IMR-90 (cell line): ENCODE data around the gene B3GALT6. TPM values are rescaled to one million over a fixed set of nuclear protein-coding genes. Genes with fewer than 3 reads are reported as not detected.

Source experiments
- ATAC-seq: fragments of 200-7000 bp; cut with Tn5 transposase; 2 replicates; pipeline ENCODE4 v1.9.1; 2020; ENCODE audit warnings: low read depth, mild to moderate bottlenecking, moderate library complexity
- BruUV-seq: library from RNA; stranded (reverse); fragments of 400-500 nt; replicated peaks from 2 replicates; lab custom pipeline; 2021; lab: Mats Ljungman, UMichigan
- CTCF ChIA-PET: fragments of 300-600 bp; formaldehyde crosslinking; extraction: SDS; loops from one replicate; lab custom pipeline; 2021; ENCODE audit warnings: antibody characterized with exemption; lab: Yijun Ruan, JAX
- POLR2A ChIA-PET: fragments of 300-600 bp; sonication (Branson Sonifier 250); formaldehyde crosslinking; loops from one replicate; lab custom pipeline; 2022; ENCODE audit warnings: antibody characterized with exemption; ENCODE audit not compliant: unreplicated experiment; lab: Charles Lee
- DNase-seq: peaks from one replicate; pipeline ENCODE4 v3.0.0; 2013
- H2AFZ ChIP-seq: replicated peaks from 2 replicates; pipeline ENCODE3; 2013; ENCODE audit warnings: low read length, mild to moderate bottlenecking; ENCODE audit not compliant: poor library complexity
- H2AK5ac ChIP-seq: 2 replicates; pipeline ENCODE4 v1.6.1; 2013; ENCODE audit warnings: low read depth, low read length, inconsistent platforms
- H2AK9ac ChIP-seq: replicated peaks from 2 replicates; pipeline ENCODE3; 2013; ENCODE audit warnings: mild to moderate bottlenecking, low read depth, low read length, moderate library complexity; ENCODE audit not compliant: poor library complexity
- H2BK120ac ChIP-seq: 2 replicates; pipeline ENCODE4 v1.6.1; 2013; ENCODE audit warnings: low read depth, low read length, inconsistent platforms
- H2BK15ac ChIP-seq: 3 replicates; pipeline ENCODE4 v1.6.1; 2013; ENCODE audit warnings: low read depth, low read length, inconsistent platforms
- H2BK20ac ChIP-seq: 2 replicates; pipeline ENCODE4 v1.6.1; 2013; ENCODE audit warnings: low read depth, mild to moderate bottlenecking, inconsistent platforms, low read length, moderate library complexity
- H2BK5ac ChIP-seq: 2 replicates; pipeline ENCODE4 v1.6.1; 2013; ENCODE audit warnings: mild to moderate bottlenecking, low read depth, low read length, inconsistent platforms; ENCODE audit not compliant: poor library complexity, severe bottlenecking
- H3K14ac ChIP-seq: replicated peaks from 2 replicates; pipeline ENCODE4 v1.6.1; 2013; ENCODE audit warnings: low read depth, low read length, inconsistent platforms
- H3K18ac ChIP-seq: 2 replicates; pipeline ENCODE4 v1.6.1; 2013; ENCODE audit warnings: low read depth, low read length, control low read depth
- H3K23ac ChIP-seq: 2 replicates; pipeline ENCODE4 v1.6.1; 2013; ENCODE audit warnings: low read depth, low read length, inconsistent platforms
- H3K27ac ChIP-seq: 2 replicates; pipeline ENCODE4 v1.5.1; 2013; ENCODE audit warnings: mild to moderate bottlenecking, control low read depth, low read length; ENCODE audit not compliant: insufficient read depth
- H3K27me3 ChIP-seq: 2 replicates; pipeline ENCODE4 v1.6.1; 2013; ENCODE audit warnings: low read length; ENCODE audit not compliant: control insufficient read depth, insufficient read depth
- H3K36me3 ChIP-seq: 2 replicates; pipeline ENCODE4 v1.6.1; 2013; ENCODE audit warnings: low read length, mixed read lengths; ENCODE audit not compliant: control insufficient read depth, insufficient read depth
- H3K4ac ChIP-seq: 2 replicates; pipeline ENCODE4 v1.6.1; 2013; ENCODE audit warnings: low read depth, low read length, inconsistent platforms
- H3K4me1 ChIP-seq: 2 replicates; pipeline ENCODE4 v1.6.1; 2013; ENCODE audit warnings: low read length, mixed read lengths; ENCODE audit not compliant: control insufficient read depth, insufficient read depth
- H3K4me2 ChIP-seq: 2 replicates; pipeline ENCODE4 v1.6.1; 2013; ENCODE audit warnings: low read depth, mild to moderate bottlenecking, control low read depth, low read length, moderate library complexity
- H3K4me3 ChIP-seq: 2 replicates; pipeline ENCODE4 v1.5.1; 2013; ENCODE audit warnings: low read depth, mild to moderate bottlenecking, control low read depth, low read length, moderate library complexity; ENCODE audit not compliant: insufficient read depth
- H3K56ac ChIP-seq: 2 replicates; pipeline ENCODE4 v1.6.1; 2013; ENCODE audit warnings: low read length, inconsistent platforms; ENCODE audit not compliant: insufficient read depth; ENCODE audit errors: extremely low read depth
- H3K79me1 ChIP-seq, 2 experiments: 2 replicates each; pipeline ENCODE4 v1.6.1; 2013; ENCODE audit warnings: low read length in 2 of 2, inconsistent platforms in 1 of 2, low read depth in 1 of 2
- H3K9ac ChIP-seq: 2 replicates; pipeline ENCODE4 v1.6.1; 2013; ENCODE audit warnings: low read depth, low read length, control low read depth
- H3K9me1 ChIP-seq: 2 replicates; pipeline ENCODE4 v1.6.1; 2013; ENCODE audit warnings: low read length, inconsistent platforms; ENCODE audit not compliant: insufficient read depth
- H3K9me3 ChIP-seq: 2 replicates; pipeline ENCODE4 v1.6.1; 2013; ENCODE audit warnings: low read length; ENCODE audit not compliant: control insufficient read depth, insufficient read depth
- H4K20me1 ChIP-seq: 2 replicates; pipeline ENCODE4 v1.6.1; 2013; ENCODE audit warnings: low read length, inconsistent platforms; ENCODE audit not compliant: insufficient read depth
- H4K5ac ChIP-seq: 2 replicates; pipeline ENCODE4 v1.6.1; 2013; ENCODE audit warnings: mild to moderate bottlenecking, low read depth, low read length, control low read depth
- H4K8ac ChIP-seq, 2 experiments: 2 replicates each; pipeline ENCODE4 v1.6.1; 2013; ENCODE audit warnings: low read depth in 2 of 2, low read length in 2 of 2, control low read depth in 1 of 2, inconsistent platforms in 1 of 2
- H4K91ac ChIP-seq: 2 replicates; pipeline ENCODE4 v1.6.1; 2013; ENCODE audit warnings: low read depth, low read length, inconsistent platforms; ENCODE audit not compliant: insufficient read depth
- CEBPB ChIP-seq: IDR thresholded peaks from 2 replicates; pipeline ENCODE4 v1.6.1; 2012; ENCODE audit warnings: low read depth, low read length, improper control_type of control experiment
- CHD1 ChIP-seq: IDR thresholded peaks from 2 replicates; pipeline ENCODE4 v1.6.1; 2012; ENCODE audit warnings: low read depth, low read length, improper control_type of control experiment
- CTCF ChIP-seq: conservative IDR thresholded peaks from 2 replicates; pipeline ENCODE4 v1.5.1; 2012; ENCODE audit warnings: mild to moderate bottlenecking, low read depth, low read length, improper control_type of control experiment
- ELK1 ChIP-seq: fragments of 150-350 bp; IDR thresholded peaks from 2 replicates; pipeline ENCODE4 v1.6.1; 2016; ENCODE audit warnings: low read depth, mild to moderate bottlenecking, low read length, moderate library complexity, borderline replicate concordance
- FOS ChIP-seq: fragments of 150-350 bp; IDR thresholded peaks from 2 replicates; pipeline ENCODE4 v1.6.1; 2016; ENCODE audit warnings: low read depth, low read length
- MAFK ChIP-seq: IDR thresholded peaks from 2 replicates; pipeline ENCODE4 v1.6.1; 2012; ENCODE audit warnings: low read depth, low read length, improper control_type of control experiment
- MAZ ChIP-seq: IDR thresholded peaks from 2 replicates; pipeline ENCODE4 v1.6.1; 2012; ENCODE audit warnings: low read depth, mild to moderate bottlenecking, low read length, improper control_type of control experiment, moderate library complexity, borderline replicate concordance
- MXI1 ChIP-seq: IDR thresholded peaks from 2 replicates; pipeline ENCODE4 v1.6.1; 2012; ENCODE audit warnings: low read depth, mild to moderate bottlenecking, low read length, moderate library complexity, borderline replicate concordance
- NFE2L2 ChIP-seq: fragments of 150-350 bp; IDR thresholded peaks from 2 replicates; pipeline ENCODE4 v1.6.1; 2016; ENCODE audit warnings: low read depth, mild to moderate bottlenecking, low read length
- POLR2A ChIP-seq: IDR thresholded peaks from 2 replicates; pipeline ENCODE4 v1.6.1; 2012; ENCODE audit warnings: mild to moderate bottlenecking, low read depth, low read length
- RAD21 ChIP-seq: IDR thresholded peaks from 2 replicates; pipeline ENCODE4 v1.6.1; 2012; ENCODE audit warnings: low read length, improper control_type of control experiment
- RCOR1 ChIP-seq: IDR thresholded peaks from 2 replicates; pipeline ENCODE4 v1.6.1; 2012; ENCODE audit warnings: mild to moderate bottlenecking, low read length, improper control_type of control experiment; ENCODE audit not compliant: insufficient replicate concordance
- RFX5 ChIP-seq: IDR thresholded peaks from 2 replicates; pipeline ENCODE4 v1.8.0; 2012; ENCODE audit warnings: low read depth, mild to moderate bottlenecking, low read length, moderate library complexity
- SMC3 ChIP-seq: fragments of 150-350 bp; IDR thresholded peaks from 2 replicates; pipeline ENCODE4 v1.6.1; 2016; ENCODE audit warnings: low read depth, mild to moderate bottlenecking, antibody characterized with exemption, low read length, moderate library complexity
- USF2 ChIP-seq: fragments of 150-350 bp; IDR thresholded peaks from 2 replicates; pipeline ENCODE4 v1.6.1; 2017; ENCODE audit warnings: mild to moderate bottlenecking, antibody characterized with exemption, low read length, low read depth
- WGBS, 2 experiments: methylation state at CpG; one replicate each; pipeline versions ENCODE4 v1.1.5 to v1.1.7; 2013; ENCODE audit warnings: missing lambda C conversion rate in 2 of 2; ENCODE audit not compliant: insufficient read length in 1 of 2; ENCODE audit errors: extremely low coverage in 2 of 2; 5-methylcytosine and 5-hydroxymethylcytosine counted together
- dilution Hi-C: fragments of 300-500 bp; cut with HindIII; formaldehyde crosslinking; loops from one replicate; pipeline ENCODE4 v1.14.3; 2018; ENCODE audit warnings: low sequenced_read_pairs; ENCODE audit not compliant: unreplicated experiment
- in situ Hi-C: fragments of 300-500 bp; cut with MboI; formaldehyde crosslinking; loops from 3 replicates; pipeline ENCODE4 v1.14.3; 2019; ENCODE audit warnings: low sequenced_read_pairs, inconsistent platforms, mixed read lengths
- intact Hi-C: fragments of 100-400 bp; cut with micrococcal nuclease; formaldehyde crosslinking; loops from 2 replicates; pipeline ENCODE4 v1.10.0; 2022
- polyA plus RNA-seq, 3 experiments: library from polyadenylated mRNA; depleted of rRNA; stranded (reverse); fragments of >200 nt; gene quantifications; 2 replicates each; pipeline ENCODE4 v1.2.3, GENCODE V29; 2012; ENCODE audit warnings: low replicate concordance in 1 of 3
- total RNA-seq: library from RNA; depleted of rRNA; stranded (reverse); fragments of >200 nt; gene quantifications from 2 replicates; pipeline ENCODE4 v1.2.3, GENCODE V29; 2012

Gene B3GALT6
- total and polyA plus RNA-seq, 2 of the 4 experiments (the other 2 are of a cell fraction) = 12.2 to 23.0 TPM

- WGBS, 2 experiments = 95% methylated on average over 18 of the region's 26 CpGs; no CpG with 5 or more reads in 1 of the 2 experiments
- TF ChIP-seq NFE2L2 (no peak), MAZ (no peak), MXI1 (no peak), CHD1 (no peak), POLR2A (no peak), ELK1 (no peak), CEBPB (no peak), RCOR1 (no peak), RFX5 (no peak), SMC3 (no peak), FOS (no peak), RAD21 (no peak), CTCF (no peak), MAFK (no peak), USF2 (no peak)
These were observed 28.0 kb downstream of the B3GALT6 start for GRCh38 chr1:1259951-1260600.

More at GRCh38 chr1:1259951-1260600, 28.0 kb downstream of the B3GALT6 start:
- Histone ChIP-seq H3K27me3 (no peaks in the 10 kb centered on the region), H3K56ac (no peak overlapping the region), H2AK9ac (peak overlapping the region; percentile 87), H3K4me3 (no peak overlapping the region), H2BK120ac (no peak overlapping the region), H3K36me3 (peaks cover 63% of the 10 kb centered on the region), H4K91ac (0 out of 2 replicates have a peak overlapping the region, but pooled peaks have one; percentile 38), H3K23ac (peak overlapping the region; percentile 1; the same call in 1 of the 2 replicates), H3K14ac (no peak overlapping the region), H3K9me1 (peaks cover 25% of the 10 kb centered on the region), H3K79me1 (peaks cover 26 to 75% of the 10 kb centered on the region in 2 experiments), H3K4ac (peak overlapping the region; percentile 65), H2BK20ac (no peak overlapping the region), H3K9me3 (no peaks in the 10 kb centered on the region), H4K20me1 (peaks cover 11% of the 10 kb centered on the region), H4K8ac (peak overlapping the region in 1 of 2 experiments; percentile 65; a peak in 1 of 4 replicates), H3K4me2 (no peak overlapping the region), H4K5ac (0 out of 2 replicates have a peak overlapping the region, but pooled peaks have one; percentile 12), H3K9ac (no peak overlapping the region), H3K4me1 (peaks cover 33% of the 10 kb centered on the region), H3K27ac (peak overlapping the region; percentile 60; the same call in 1 of the 2 replicates), H2AFZ (no peak overlapping the region), H2BK15ac (no peak overlapping the region), H2BK5ac (peak overlapping the region; percentile 73), H2AK5ac (peak overlapping the region; percentile 84), H3K18ac (no peak overlapping the region)
- ATAC-seq (no peak), DNase-seq (no peak)
- ChIA-PET CTCF (no interaction called here), POLR2A (no interaction called here)
- dilution Hi-C loops (no loop called here), in situ Hi-C loops (no loop called here), intact Hi-C loops (no loop called here)
- BruUV-seq = no TSS peak
